ENCODE measurements around the gene PCNX4.

DNA sequence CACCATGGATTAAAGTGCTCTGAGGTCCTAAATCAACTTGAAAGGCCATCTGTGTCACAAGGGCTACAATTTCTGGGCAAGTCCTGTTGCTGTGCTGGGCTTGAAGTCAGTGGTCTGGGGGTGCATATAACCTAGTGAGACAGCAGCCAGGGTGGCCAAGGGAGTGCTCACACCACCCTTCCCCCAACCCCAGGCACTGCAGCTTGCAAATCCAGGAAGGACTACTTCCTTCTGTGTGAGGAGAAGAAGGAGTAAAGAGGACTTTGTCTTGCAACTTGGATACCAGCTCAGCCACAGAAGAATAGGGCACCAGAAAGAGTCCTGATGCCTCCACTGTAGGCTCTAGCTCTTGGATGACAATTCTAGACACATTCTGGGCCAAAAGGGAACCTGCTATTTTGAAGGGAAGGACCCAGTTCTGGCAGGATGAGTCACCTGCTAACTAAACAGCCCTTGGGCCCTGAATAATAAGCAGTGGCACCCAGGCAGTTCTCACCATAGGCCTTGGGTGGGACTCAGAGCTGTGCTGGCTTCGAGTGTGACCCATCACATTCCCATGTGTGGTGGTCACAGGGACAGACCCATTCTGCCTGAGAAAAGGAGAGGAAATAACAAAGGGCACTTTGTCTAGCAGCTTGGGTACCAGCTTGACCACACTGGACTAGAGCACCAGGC is 106.0 kb downstream of the PCNX4 start:
- TF ChIP-seq, protein P1, sequence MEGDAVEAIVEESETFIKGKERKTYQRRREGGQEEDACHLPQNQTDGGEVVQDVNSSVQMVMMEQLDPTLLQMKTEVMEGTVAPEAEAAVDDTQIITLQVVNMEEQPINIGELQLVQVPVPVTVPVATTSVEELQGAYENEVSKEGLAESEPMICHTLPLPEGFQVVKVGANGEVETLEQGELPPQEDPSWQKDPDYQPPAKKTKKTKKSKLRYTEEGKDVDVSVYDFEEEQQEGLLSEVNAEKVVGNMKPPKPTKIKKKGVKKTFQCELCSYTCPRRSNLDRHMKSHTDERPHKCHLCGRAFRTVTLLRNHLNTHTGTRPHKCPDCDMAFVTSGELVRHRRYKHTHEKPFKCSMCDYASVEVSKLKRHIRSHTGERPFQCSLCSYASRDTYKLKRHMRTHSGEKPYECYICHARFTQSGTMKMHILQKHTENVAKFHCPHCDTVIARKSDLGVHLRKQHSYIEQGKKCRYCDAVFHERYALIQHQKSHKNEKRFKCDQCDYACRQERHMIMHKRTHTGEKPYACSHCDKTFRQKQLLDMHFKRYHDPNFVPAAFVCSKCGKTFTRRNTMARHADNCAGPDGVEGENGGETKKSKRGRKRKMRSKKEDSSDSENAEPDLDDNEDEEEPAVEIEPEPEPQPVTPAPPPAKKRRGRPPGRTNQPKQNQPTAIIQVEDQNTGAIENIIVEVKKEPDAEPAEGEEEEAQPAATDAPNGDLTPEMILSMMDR (IDR thresholded peaks at IDR 0.05; ENCODE audit: low read depth, low read length) = no peak
- no peak for TF ChIP-seq EZH2phosphoT487 (IDR thresholded peaks at IDR 0.05; ENCODE audit: low read depth)
